GOT3 (cell line): ENCODE measurements around the gene FHAD1.

Experiments used
- DNase-seq: peaks from one replicate; lab custom pipeline; 2025; ENCODE audit warnings: mixed read lengths; lab: John Stamatoyannopoulos, UW

The FHAD1 gene

GRCh38 chr1:15400627-15401026, 153.6 kb downstream of the FHAD1 start:
- DNase-seq, result no peak

GRCh38 chr1:15401391-15402055, 154.5 kb downstream of the FHAD1 start:
- no peak for DNase-seq

GRCh38 chr1:15402809-15403450, 155.9 kb downstream of the FHAD1 start:
- DNase-seq, result no peak

- no peak for DNase-seq
Measured at GRCh38 chr1:15403962-15404580, 157.0 kb downstream of the FHAD1 start.

GRCh38 chr1:15405106-15405850, 158.3 kb downstream of the FHAD1 start:
- no peak for DNase-seq

GRCh38 chr1:15406614-15407559, 159.9 kb downstream of the FHAD1 start:
- DNase-seq, result no peak

GRCh38 chr1:15407580-15407979, 160.6 kb downstream of the FHAD1 start:
- DNase-seq, result no peak

- no peak for DNase-seq
Measured at GRCh38 chr1:15408890-15409387, 161.9 kb downstream of the FHAD1 start.

- no peak for DNase-seq
Measured at GRCh38 chr1:15409388-15410222, 162.6 kb downstream of the FHAD1 start, which contains the start of gene EFHD2. Gene EFHD2 (plus strand): TSS chr1:15409888. CDS start chr1:15409972, 84 bp downstream.

GRCh38 chr1:15410223-15410883, 163.3 kb downstream of the FHAD1 start:
- no peak for DNase-seq

- no peak for DNase-seq
Measured at GRCh38 chr1:15410884-15411245, 163.8 kb downstream of the FHAD1 start.

- no peak for DNase-seq
Measured at GRCh38 chr1:15411593-15412137, 164.6 kb downstream of the FHAD1 start.

GRCh38 chr1:15412175-15412800, 165.3 kb downstream of the FHAD1 start:
- DNase-seq, result no peak

GRCh38 chr1:15412843-15413242, 165.8 kb downstream of the FHAD1 start:
- DNase-seq, result no peak

- DNase-seq, result no peak
Measured at GRCh38 chr1:15413563-15414444, 166.8 kb downstream of the FHAD1 start.

GRCh38 chr1:15414445-15414983, 167.5 kb downstream of the FHAD1 start:
- no peak for DNase-seq

GRCh38 chr1:15417059-15417934, 170.3 kb downstream of the FHAD1 start:
- no peak for DNase-seq
